ENCODE data around the gene GAL.

The GAL gene

DNA sequence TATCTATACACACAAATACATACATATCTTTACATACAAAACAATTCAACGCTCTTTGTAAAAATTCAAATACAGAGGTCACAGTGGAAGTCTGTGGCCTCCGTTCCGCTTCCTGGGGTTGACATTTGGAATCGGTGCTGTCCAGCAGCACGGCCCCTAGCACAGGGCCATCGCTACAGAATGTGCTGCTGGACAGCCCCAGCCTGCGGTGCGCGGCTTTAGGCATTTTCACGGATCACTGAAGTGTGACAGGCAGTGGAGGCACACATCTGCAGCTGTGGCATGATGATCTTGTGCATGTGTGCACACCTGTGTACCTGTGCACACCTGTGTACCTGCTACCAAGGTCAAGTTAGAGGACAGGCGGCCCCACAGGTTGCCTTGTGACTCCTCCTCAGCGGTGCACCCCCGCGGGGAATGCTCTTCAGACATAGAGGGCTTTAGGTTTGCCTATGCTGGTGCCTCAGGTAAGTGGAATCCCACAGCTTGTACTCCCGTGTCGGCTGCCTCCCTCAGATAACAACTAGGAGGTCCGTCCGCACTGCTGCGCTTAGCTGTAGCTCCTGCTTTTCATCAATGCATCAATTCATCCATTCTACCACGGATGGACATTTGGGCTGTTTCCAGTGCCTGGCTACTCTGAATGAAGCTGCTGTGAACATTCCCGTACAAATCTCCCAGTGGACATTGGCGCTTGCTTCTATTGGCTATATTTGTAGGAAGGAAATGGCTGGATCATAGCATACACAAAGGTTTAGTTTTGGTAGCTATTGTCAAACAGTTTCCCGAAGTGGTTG, 29.9 kb downstream of the GAL start:
- no peak overlapping the region for H3K27ac ChIP-seq (ENCODE audit: low read depth, low read length)
- no peak overlapping the region for H3K4me3 ChIP-seq (ENCODE audit: low read depth, low read length)
- no peak overlapping the region for H4K8ac ChIP-seq (ENCODE audit: low read depth, low read length)
- H3K4me1 ChIP-seq (ENCODE audit: control insufficient read depth in 1 of 2, insufficient read depth in 2 of 2, low read length in 2 of 2), result no peaks in the 10 kb centered on the region
- H3K9ac ChIP-seq (ENCODE audit: low read length), result no peak overlapping the region
- H4K12ac ChIP-seq (ENCODE audit: low read depth, low read length), result no peak overlapping the region
- no peaks in the 10 kb centered on the region for H3K27me3 ChIP-seq (ENCODE audit: insufficient read depth, low read length)
- no peak overlapping the region for H3K4me2 ChIP-seq (ENCODE audit: low read length)
- H3K36me3 ChIP-seq (ENCODE audit: control insufficient read depth in 1 of 2, insufficient read depth in 2 of 2, low read length in 2 of 2), result no peaks in the 10 kb centered on the region
- H2BK12ac ChIP-seq (ENCODE audit: low read length), result no peak overlapping the region
- H4K91ac ChIP-seq (ENCODE audit: low read depth, low read length), result no peak overlapping the region
- H2BK120ac ChIP-seq (ENCODE audit: insufficient read depth, low read length, poor library complexity), result no peak overlapping the region
- no peak for DNase-seq
- no peaks in the 10 kb centered on the region for H3K79me2 ChIP-seq (ENCODE audit: control insufficient read depth, insufficient read depth, low read length, poor library complexity)
- no peak overlapping the region for H3K18ac ChIP-seq (ENCODE audit: low read length)
- H3K4ac ChIP-seq (ENCODE audit: low read depth, low read length), result no peak overlapping the region
- 100% methylated on average over 1 of the region's 23 CpGs for WGBS (ENCODE audit: extremely low coverage, insufficient coverage, insufficient read length)
- peaks cover 4% of the 10 kb centered on the region for H3K9me3 ChIP-seq (ENCODE audit: insufficient read depth, low read depth, low read length)
- no peaks in the 10 kb centered on the region for H3K79me1 ChIP-seq (ENCODE audit: low read length)
- no peak overlapping the region for H3K23ac ChIP-seq (ENCODE audit: low read length)
- no peak overlapping the region for H3K14ac ChIP-seq (ENCODE audit: low read length)
- no peak overlapping the region for H2AK5ac ChIP-seq (ENCODE audit: low read length)
- no peak overlapping the region for H2BK5ac ChIP-seq (ENCODE audit: low read depth, low read length, poor library complexity)
- H2AFZ ChIP-seq (ENCODE audit: insufficient read depth, low read length, poor library complexity), result no peak overlapping the region

DNA sequence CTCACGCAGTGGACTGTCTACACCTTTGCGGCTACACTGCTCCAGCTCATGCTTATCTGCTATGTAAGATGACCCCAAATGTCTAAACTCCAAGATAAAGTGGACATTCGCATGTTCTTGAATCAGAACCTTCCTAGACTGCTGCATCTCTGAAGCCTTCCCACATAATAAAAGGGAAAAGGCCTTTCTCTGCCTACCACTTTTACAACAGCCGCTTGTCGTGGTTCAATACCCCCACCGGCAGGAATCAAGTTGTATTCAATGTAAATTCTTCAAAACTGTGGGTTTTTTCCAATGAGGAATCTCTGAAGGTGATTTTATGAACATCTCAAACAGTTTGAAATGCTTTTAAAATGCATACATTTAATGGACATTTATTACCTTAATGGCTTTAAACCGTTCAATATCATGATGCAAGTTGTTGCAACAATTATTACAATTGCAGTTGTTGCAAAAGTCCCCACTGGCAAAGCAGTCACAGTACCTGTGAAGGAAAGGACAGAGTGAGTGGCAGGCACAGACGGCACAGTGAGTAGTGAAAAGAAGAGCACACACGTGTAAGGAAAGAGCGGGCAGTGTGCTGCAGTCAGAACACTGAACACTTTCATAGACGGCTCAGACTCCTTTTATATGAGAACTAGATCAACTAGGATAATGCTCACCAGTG, 31.2 kb downstream of the GAL start:
- Histone ChIP-seq H3K4me3 (ENCODE audit: low read depth, low read length) (no peak overlapping the region), H3K27ac (ENCODE audit: low read depth, low read length) (no peak overlapping the region), H4K12ac (ENCODE audit: low read depth, low read length) (no peak overlapping the region), H3K14ac (ENCODE audit: low read length) (no peak overlapping the region), H3K9ac (ENCODE audit: low read length) (no peak overlapping the region), H2BK5ac (ENCODE audit: low read depth, low read length, poor library complexity) (no peak overlapping the region), H4K91ac (ENCODE audit: low read depth, low read length) (no peak overlapping the region), H2AFZ (ENCODE audit: insufficient read depth, low read length, poor library complexity) (no peak overlapping the region), H3K79me1 (ENCODE audit: low read length) (no peaks in the 10 kb centered on the region), H2AK5ac (ENCODE audit: low read length) (no peak overlapping the region), H2BK12ac (ENCODE audit: low read length) (no peak overlapping the region), H3K23ac (ENCODE audit: low read length) (no peak overlapping the region), H3K27me3 (ENCODE audit: insufficient read depth, low read length) (no peaks in the 10 kb centered on the region), H3K18ac (ENCODE audit: low read length) (no peak overlapping the region), H3K4me2 (ENCODE audit: low read length) (no peak overlapping the region), H3K4me1 (ENCODE audit: control insufficient read depth in 1 of 2, insufficient read depth in 2 of 2, low read length in 2 of 2) (no peaks in the 10 kb centered on the region), H2BK120ac (ENCODE audit: insufficient read depth, low read length, poor library complexity) (no peak overlapping the region), H3K4ac (ENCODE audit: low read depth, low read length) (no peak overlapping the region), H3K9me3 (ENCODE audit: insufficient read depth, low read depth, low read length) (peaks cover 6% of the 10 kb centered on the region), H3K36me3 (ENCODE audit: control insufficient read depth in 1 of 2, insufficient read depth in 2 of 2, low read length in 2 of 2) (no peaks in the 10 kb centered on the region), H3K79me2 (ENCODE audit: control insufficient read depth, insufficient read depth, low read length, poor library complexity) (no peaks in the 10 kb centered on the region), H4K8ac (ENCODE audit: low read depth, low read length) (no peak overlapping the region)
- WGBS (ENCODE audit: extremely low coverage, insufficient coverage, insufficient read length), result no CpG with 5 or more reads among the region's 11 CpGs
- DNase-seq, result no peak

DNA sequence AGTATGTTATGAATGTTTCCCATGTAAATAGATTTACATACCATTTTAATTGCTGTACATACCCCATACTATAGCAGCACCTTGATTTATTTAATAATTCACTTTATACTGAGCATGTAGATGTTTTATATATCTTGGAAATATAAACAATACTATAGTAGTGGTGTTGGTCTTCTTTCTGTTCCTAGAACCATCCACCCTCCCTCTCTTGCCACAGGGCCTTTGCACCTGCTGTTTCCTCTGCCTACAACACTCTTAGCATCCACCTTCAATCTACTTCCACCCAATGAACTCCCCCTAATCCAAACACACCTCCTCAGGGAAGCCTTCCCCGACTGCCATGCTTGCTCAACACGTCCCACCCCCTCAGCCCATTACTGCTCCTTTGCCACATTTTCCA, 36.7 kb downstream of the GAL start:
- H2BK120ac ChIP-seq (ENCODE audit: insufficient read depth, low read length, poor library complexity), result no peak overlapping the region
- no peak overlapping the region for H3K9ac ChIP-seq (ENCODE audit: low read length)
- no peak overlapping the region for H2BK5ac ChIP-seq (ENCODE audit: low read depth, low read length, poor library complexity)
- DNase-seq, result no peak
- no peaks in the 10 kb centered on the region for H3K36me3 ChIP-seq (ENCODE audit: control insufficient read depth in 1 of 2, insufficient read depth in 2 of 2, low read length in 2 of 2)
- no peak overlapping the region for H4K12ac ChIP-seq (ENCODE audit: low read depth, low read length)
- no peak overlapping the region for H3K4ac ChIP-seq (ENCODE audit: low read depth, low read length)
- H3K4me1 ChIP-seq (ENCODE audit: control insufficient read depth in 1 of 2, insufficient read depth in 2 of 2, low read length in 2 of 2), result no peaks in the 10 kb centered on the region
- no peak overlapping the region for H3K23ac ChIP-seq (ENCODE audit: low read length)
- H3K14ac ChIP-seq (ENCODE audit: low read length), result no peak overlapping the region
- H4K91ac ChIP-seq (ENCODE audit: low read depth, low read length), result no peak overlapping the region
- no peak overlapping the region for H3K4me3 ChIP-seq (ENCODE audit: low read depth, low read length)
- H3K27me3 ChIP-seq (ENCODE audit: insufficient read depth, low read length), result no peaks in the 10 kb centered on the region
- no peak overlapping the region for H3K18ac ChIP-seq (ENCODE audit: low read length)
- no peak overlapping the region for H3K4me2 ChIP-seq (ENCODE audit: low read length)
- no peak overlapping the region for H2AK5ac ChIP-seq (ENCODE audit: low read length)
- no CpG with 5 or more reads among the region's 2 CpGs for WGBS (ENCODE audit: extremely low coverage, insufficient coverage, insufficient read length)
- no peak overlapping the region for H3K27ac ChIP-seq (ENCODE audit: low read depth, low read length)
- no peak overlapping the region for H2AFZ ChIP-seq (ENCODE audit: insufficient read depth, low read length, poor library complexity)
- H4K8ac ChIP-seq (ENCODE audit: low read depth, low read length), result no peak overlapping the region
- peaks cover 4% of the 10 kb centered on the region for H3K9me3 ChIP-seq (ENCODE audit: insufficient read depth, low read depth, low read length)
- no peak overlapping the region for H2BK12ac ChIP-seq (ENCODE audit: low read length)
- H3K79me1 ChIP-seq (ENCODE audit: low read length), result no peaks in the 10 kb centered on the region
- H3K79me2 ChIP-seq (ENCODE audit: control insufficient read depth, insufficient read depth, low read length, poor library complexity), result no peaks in the 10 kb centered on the region

DNA sequence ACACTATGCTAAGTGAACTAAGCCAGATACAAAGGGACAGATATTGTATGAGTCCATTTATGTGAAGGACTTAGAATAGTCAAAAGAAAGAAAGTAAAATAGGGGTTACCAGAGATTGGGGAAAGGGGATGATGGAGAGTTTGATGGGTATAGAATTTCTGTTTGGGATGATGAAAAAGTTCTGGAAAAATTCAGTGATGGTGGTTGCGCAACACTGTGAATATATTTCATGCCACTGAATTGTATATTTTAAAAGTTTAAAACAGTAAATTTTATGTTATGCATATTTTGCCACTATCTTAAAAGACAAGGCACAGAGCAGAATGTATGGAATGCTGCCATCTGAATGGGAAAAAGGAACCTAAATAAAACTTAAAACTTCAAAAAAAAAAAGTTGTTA, 37.8 kb downstream of the GAL start:
- Histone ChIP-seq H3K4me1 (ENCODE audit: control insufficient read depth in 1 of 2, insufficient read depth in 2 of 2, low read length in 2 of 2) (no peaks in the 10 kb centered on the region), H3K4ac (ENCODE audit: low read depth, low read length) (no peak overlapping the region), H2AK5ac (ENCODE audit: low read length) (no peak overlapping the region), H3K27me3 (ENCODE audit: insufficient read depth, low read length) (no peaks in the 10 kb centered on the region), H4K8ac (ENCODE audit: low read depth, low read length) (no peak overlapping the region), H3K18ac (ENCODE audit: low read length) (no peak overlapping the region), H3K14ac (ENCODE audit: low read length) (no peak overlapping the region), H3K27ac (ENCODE audit: low read depth, low read length) (no peak overlapping the region), H2BK120ac (ENCODE audit: insufficient read depth, low read length, poor library complexity) (no peak overlapping the region), H3K9ac (ENCODE audit: low read length) (no peak overlapping the region), H3K79me2 (ENCODE audit: control insufficient read depth, insufficient read depth, low read length, poor library complexity) (no peaks in the 10 kb centered on the region), H3K23ac (ENCODE audit: low read length) (no peak overlapping the region), H2AFZ (ENCODE audit: insufficient read depth, low read length, poor library complexity) (no peak overlapping the region), H4K91ac (ENCODE audit: low read depth, low read length) (no peak overlapping the region), H2BK5ac (ENCODE audit: low read depth, low read length, poor library complexity) (no peak overlapping the region), H3K79me1 (ENCODE audit: low read length) (no peaks in the 10 kb centered on the region), H3K4me3 (ENCODE audit: low read depth, low read length) (no peak overlapping the region), H3K9me3 (ENCODE audit: insufficient read depth, low read depth, low read length) (peaks cover 4% of the 10 kb centered on the region), H3K36me3 (ENCODE audit: control insufficient read depth in 1 of 2, insufficient read depth in 2 of 2, low read length in 2 of 2) (no peaks in the 10 kb centered on the region), H4K12ac (ENCODE audit: low read depth, low read length) (no peak overlapping the region), H2BK12ac (ENCODE audit: low read length) (no peak overlapping the region), H3K4me2 (ENCODE audit: low read length) (no peak overlapping the region)
- WGBS (ENCODE audit: extremely low coverage, insufficient coverage, insufficient read length), result no CpG with 5 or more reads among the region's 1 CpG
- no peak for DNase-seq
